HCEC 1CT (cell line): ENCODE data around the gene ERICH4.
"Not testable (repeated sequence)": the region's sequence is repeated elsewhere in the genome, so short reads cannot be mapped to it uniquely, and the experiment has no call there.

Experiments used
- DNase-seq: peaks from one replicate; pipeline ENCODE4 v3.0.0-alpha.2; 2017

Gene ERICH4

DNA sequence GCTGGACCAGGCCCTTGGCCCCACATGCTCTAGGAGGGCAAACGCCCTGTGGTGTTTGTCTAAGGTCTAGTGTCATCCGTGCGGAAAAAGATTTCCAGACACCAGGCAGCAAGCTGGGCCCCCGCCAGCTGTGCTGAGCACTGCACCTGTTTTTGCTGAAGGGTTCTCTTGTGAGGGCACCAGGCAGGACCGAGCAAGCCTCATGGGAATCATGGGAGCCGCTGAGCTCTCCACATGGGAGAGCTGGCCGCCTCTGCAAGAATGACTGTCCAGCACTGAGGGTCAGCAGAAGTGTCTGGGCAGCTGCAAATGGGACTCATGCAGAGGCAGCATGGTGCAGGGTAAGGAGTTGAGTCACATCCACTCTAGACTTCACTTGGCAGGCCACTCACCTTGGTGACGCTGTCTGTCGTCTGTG lies 27.8 kb upstream of the ERICH4 start:
- DNase-seq: no peak

DNA sequence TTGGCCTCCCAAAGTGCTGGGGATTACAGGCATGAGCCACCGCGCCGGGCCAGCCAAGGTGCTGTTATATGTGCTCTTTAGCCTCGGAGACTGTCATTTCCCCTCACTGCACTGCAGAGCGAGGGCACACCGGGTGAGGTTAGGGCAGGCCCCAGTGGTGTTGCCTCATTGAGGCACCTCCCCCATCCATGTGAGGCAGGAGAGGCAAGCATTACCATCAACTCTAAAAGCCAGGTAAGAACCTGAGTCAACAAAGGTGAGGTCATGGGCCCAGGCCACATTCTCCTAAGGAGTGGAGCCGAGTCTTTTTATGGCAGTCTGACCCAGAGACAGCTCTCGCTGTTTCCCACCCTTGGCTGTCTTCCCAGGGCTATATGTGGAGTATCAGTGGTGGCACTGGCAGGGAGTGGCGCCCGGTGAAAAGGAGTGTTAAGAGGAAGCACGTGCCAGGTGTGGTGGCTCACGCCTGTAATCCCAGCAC lies 26.7 kb upstream of the ERICH4 start:
- DNase-seq: no peak

DNA sequence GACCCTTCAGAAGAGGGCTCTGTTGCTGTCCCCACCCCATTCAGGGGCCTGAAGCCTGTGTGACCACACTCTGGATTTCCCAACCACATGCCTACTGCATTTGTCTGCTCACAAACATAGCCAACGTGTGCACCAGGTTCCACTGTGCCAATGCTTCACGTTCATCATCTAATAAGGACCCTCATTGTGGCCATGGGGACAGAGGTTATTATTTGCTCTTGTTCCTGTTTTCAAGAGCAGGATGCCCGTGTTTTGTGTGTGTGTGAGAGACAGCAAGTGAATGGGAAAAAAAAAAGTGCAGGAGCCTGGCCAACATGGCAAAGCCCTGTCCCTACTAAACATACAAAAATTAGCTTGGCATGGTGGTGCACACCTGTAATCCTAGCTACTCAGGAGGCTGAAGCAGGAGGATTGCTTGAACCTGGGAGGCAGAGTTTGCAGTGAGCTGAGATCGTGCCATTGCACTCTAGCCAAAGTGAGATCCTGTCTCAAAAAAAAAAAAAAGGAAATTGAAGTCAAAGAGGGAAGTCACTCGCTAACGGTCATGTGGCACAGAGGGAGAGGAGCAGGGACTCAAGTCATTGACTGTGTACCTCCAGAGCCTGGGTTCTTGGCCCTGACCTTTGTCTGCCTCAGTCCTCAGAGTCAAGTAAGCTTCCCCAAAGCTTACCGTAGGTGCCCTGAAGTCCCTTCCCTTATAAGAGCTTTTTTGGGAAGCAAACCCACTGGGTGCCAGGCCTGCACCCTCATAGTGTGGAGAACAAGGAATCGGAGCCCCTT lies 22.7 kb upstream of the ERICH4 start:
- no peak for DNase-seq

DNA sequence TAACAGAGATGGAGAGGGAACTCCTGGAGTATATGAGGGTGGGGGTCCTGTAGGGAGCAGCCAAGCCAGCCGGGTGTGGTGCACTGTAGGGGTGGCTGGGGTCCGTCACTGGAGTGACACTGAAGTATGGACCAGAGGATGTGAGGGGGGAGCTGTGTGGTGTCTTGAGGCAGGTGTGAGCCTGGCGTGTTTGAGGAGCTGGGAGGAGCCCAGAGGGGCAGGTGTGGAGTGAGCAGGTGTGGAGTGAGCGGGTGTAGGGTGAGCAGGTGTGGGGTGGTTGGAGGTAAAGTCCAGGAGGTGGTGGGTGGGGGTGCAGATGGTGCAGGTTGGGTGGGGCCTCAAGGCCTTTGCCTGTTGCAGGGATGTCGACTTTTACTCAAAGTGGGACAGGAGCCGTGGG lies 21.6 kb upstream of the ERICH4 start:
- no peak for DNase-seq

DNA sequence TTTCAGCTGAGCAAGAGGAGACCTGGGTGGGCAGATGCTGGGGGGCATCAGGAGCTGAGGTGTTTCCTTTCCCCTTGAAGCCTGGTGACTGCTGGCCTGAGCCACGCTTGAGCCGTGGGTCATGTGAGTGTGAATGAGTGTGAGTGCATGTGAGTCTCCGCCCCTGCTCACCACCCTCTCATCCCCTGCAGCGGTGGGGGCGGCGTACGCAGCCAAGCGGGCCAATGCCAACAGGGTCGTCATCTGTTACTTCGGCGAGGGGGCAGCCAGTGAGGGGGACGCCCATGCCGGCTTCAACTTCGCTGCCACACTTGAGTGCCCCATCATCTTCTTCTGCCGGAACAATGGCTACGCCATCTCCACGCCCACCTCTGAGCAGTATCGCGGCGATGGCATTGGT lies 21.0 kb upstream of the ERICH4 start:
- no peak for DNase-seq

DNA sequence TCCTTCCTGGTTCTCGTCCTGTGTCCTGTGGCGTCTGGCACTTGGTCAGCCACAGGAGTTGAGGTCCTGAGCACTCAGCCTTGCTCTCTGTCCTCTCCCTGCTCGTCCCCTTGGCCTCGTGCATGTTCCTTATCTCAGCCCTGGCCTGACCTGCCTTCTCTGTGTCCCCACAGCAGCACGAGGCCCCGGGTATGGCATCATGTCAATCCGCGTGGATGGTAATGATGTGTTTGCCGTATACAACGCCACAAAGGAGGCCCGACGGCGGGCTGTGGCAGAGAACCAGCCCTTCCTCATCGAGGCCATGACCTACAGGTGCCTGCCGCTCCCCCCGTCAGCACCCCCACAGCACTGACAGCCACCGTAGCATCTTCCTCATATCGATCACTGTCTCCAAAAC lies 20.5 kb upstream of the ERICH4 start:
- no peak for DNase-seq

DNA sequence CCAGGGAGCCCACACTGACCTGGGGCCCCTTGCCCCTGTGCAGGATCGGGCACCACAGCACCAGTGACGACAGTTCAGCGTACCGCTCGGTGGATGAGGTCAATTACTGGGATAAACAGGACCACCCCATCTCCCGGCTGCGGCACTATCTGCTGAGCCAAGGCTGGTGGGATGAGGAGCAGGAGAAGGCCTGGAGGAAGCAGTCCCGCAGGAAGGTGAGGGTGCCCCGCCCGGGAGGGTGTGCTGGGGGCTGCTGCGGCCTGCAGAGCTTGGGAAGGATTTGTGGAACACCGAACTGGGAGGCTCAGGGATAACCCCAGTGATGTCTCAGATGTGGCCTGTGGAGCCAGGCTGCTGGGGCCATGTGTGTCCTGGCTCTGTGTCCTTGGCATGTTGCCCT lies 20.0 kb upstream of the ERICH4 start:
- DNase-seq: no peak

DNA sequence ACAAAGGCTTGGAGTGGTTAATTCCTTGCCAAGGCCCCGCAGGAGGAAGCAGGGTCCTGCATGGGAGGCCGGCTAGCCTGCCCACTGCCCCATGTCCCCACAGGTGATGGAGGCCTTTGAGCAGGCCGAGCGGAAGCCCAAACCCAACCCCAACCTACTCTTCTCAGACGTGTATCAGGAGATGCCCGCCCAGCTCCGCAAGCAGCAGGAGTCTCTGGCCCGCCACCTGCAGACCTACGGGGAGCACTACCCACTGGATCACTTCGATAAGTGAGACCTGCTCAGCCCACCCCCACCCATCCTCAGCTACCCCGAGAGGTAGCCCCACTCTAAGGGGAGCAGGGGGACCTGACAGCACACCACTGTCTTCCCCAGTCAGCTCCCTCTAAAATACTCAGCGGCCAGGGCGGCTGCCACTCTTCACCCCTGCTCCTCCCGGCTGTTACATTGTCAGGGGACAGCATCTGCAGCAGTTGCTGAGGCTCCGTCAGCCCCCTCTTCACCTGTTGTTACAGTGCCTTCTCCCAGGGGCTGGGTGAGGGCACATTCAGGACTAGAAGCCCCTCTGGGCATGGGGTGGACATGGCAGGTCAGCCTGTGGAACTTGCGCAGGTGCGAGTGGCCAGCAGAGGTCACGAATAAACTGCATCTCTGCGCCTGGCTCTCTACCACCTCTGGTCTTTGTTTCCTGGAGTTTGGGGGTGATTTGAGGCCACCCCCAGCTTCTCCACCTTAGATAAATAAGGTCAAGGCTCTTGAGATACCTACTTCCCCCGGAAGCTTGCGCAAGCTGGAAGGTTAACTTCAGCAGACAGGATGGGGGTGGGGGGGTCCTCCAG lies 18.4 kb upstream of the ERICH4 start:
- no peak for DNase-seq

DNA sequence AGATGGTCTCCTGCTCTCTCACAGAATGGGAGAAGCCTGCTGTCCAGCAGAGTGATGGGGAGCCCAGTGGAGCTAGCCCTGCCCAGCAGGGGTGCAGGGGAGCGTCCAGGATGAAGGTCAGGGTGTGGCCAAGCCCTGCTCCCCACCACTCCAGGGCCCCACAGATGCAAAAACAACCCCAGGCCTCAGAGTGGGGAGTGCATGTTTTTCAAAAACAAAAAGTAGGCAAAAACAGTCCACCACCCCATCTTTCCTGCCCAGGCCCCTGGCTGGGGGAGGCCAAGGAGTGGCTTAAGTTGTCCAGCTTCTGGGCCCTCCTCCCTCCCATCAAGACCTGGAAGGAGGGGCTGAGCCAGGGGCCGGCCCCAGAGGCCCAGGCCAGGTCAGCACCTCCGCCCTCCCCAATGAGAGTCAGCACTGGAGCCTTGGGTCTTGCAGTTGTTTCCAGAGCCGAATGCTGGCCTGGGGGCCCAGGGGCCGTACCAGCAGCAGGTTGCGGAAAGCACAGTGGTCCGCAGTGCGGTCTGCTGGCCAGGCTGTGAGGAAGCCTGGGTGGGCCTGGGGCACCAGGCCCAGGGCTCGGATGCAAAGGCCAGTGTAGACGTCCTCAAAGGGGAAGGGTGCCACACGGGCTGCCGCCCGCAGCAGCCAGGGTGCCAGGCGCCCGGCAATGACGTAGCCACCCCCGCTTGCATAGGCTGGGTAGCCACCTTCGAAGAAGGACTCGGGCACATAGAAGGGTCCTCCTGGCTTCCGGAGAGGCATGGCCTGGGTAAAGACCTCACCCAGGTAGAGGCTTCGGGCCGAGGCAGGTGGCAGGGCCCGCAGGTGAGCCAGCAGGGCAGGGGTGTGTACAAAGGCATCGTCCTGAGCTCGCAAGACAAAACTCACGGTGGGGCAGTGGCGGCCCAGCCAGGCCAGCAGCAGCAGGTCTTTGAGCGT lies 17.5 kb upstream of the ERICH4 start:
- DNase-seq: no peak

DNA sequence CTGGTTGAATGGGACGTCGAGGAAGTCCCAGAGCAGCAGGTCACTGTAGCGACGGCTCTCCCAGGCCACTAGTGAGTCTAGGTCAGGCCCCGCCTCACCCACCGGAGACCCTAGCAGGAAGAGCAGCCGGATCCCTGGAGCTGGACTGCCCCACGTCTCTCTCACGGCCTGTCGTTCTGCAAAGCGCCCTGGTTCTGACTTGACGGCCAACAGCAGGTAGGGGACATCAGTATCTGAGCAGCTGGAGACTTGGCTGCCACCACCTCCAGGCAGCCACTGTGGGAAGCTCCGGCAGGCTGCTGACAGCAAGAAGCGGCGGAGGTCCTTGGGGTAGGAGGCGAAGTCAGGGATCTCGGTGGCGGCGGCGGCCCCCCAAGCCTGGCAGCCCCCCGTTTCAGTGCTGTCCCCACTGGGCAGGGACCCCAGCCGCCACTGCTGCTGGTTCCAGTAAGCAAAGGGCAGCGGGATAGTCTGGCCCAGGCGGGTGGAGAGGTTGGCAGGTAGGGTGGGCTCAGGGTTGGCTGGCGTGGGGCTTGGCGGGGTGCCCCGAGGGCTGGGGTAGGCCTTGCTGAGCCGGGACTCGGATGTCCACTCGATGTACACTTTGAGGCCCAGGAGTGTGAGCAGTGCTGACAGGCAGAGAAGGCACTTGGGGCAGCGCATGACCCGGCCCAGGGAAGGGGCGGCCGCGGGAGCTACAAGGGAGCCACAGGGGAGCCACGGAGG lies 16.7 kb upstream of the ERICH4 start:
- no peak for DNase-seq

DNA sequence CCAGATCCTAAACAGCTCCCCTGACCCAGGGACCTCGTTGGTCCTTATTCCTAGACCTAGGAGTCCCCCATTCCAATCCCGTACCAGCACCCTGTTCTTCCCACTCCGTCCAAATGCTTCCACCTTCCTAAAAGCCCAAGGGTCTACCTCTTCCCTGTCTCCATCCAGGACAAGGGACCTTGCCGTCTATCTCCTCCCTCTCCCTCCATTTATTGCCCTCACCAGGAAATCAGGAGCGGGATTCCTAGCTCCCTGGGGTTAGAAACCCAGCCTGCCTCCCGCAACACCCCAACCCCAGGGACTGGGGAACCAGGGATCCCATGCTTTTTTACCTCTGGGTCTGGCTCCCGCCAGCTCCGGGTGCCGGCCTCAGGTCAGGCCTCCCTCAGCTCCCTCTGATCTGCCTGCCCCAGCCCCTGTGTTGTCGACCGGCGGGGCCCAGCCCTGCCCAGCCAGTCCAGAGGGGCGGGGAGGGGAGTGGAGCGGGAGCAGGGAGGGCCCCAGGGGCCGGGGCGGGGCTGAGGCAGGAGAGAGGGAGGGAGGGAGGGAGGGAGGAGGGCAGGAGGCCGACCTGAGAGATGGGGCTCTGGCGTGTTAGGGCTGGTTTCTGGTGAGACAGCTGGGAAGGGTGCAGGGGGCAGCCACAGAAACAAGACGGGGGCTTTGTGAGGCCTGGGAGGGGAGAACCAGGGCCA lies 15.9 kb upstream of the ERICH4 start, which contains the start of gene B3GNT8:
Gene B3GNT8, minus strand, starts transcription at position 423 of the 695 bp plus-strand sequence. CDS start 596 bp downstream, outside the sequence.
- DNase-seq: no peak

DNA sequence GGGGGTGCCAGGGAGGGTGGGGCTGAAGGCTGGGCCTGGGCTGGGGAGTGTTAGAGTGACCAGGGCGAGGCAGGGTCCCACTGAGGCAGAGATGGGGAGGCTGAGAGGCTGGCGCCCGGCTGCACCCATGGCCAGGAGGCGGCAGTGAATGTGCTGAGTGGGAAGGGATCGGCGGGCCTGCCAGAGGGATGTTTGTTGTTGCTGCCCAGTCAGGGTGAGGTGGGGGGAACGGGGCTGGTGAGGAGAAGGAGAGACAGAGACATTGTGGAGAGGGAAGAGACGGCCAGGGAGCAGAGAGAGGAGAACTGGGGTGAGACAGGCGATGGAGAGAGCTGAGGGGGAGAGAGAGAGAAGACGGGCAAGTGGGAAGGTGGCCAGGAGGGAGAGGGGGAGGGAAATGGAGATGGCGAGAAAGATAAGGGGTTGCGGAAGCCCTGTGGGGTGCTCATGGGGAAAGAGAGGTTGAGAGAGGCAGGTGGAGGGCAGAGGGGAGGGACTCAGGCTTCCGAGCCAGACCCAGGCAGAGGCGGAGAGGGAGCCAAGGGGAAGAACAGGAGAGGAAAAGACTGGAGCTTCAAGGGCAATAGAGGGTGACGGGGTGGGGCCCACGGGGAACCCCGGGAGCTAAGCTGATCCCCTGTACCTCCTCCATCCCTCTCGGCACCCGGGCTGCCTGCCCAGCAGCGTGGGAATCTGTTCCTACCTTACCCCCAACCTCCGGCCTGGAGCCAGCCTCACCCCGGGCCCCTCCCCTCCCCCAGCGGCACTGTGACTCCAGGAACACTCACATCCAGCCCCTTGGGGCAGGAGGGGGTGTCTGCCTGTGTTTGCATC lies 15.1 kb upstream of the ERICH4 start:
- no peak for DNase-seq

DNA sequence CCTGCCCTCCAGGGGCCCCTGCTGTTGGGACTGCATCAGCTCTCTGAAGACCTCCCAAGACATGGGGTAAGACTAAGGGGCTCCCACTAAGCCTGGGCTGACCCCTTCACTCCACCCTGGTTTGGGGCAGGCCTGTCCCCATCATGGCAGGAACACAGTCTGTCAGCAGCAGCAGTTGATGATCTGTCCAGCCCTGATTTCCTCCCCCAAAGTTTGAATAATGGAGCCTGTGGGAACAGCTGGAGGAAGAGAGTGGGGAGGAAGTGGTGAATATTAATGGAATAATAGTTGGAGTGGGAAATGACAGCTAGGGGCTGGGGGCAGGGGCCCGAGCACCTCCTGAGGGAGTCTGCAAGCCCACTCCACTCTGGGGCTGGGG lies 14.5 kb upstream of the ERICH4 start:
- DNase-seq: no peak

DNA sequence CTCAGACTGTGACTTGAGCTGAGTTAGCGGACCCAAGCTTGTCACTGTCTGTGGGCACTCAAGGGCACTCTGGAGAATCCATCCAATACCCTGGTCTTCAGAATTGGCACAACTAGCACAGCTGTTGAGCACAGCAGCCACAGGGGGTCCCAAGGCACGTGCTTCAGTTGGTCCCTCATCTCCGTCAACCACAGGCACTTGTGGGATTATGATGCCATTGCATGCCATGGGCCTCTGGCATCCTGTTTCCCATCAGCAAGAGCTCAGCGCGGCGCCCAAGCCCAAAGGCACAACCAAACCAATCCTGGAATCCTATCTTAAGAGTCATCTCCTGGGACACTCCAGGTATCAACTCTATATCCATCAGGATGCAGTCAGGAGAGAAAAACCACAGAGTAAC lies 12.0 kb upstream of the ERICH4 start:
- DNase-seq: no peak

DNA sequence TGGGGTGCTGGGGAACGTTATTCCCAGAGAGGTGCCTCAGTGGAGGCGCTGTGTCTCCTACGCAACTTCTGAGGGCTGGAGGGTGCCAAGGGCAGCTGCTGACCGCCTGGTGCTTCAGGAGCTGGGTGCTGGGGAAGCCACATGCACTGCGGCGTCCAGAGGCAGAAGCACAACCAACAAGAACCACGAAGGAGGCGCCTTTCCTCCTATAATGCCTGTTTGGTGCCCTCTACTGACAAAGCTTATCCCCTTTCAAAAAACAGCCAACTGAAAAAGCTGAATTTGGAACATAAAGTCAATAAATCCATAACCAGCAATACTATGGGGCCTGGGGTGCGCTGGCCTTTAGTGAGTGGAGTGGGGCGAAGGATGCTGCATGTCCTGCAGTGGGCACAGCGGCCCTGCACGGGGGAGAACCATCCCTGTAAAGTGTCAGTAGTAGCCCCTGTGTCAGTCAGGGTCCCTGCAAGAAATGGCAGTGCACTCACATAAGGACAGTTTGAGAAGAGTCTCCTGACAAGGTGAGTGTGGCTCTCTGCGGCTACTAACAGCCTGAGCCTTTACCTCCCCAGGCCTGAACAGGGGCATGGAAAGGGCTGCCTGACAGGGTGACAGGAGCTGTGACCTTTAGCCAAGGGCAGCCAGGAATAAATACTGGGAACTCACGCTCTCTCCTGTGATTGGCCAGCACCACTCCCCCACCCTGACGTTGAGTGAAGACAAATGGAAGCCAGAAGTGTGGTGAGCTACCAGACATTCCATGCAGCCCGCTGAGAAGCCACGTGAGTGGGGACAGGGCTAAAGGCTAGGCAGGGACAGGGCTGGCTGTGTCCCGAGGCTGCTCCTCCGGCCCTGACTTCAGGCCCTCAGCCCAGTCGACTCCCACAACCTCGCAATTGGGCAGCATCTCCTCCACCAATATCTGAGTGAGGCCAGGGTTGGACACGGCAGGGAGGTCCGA lies 11.2 kb upstream of the ERICH4 start:
- DNase-seq: no peak

DNA sequence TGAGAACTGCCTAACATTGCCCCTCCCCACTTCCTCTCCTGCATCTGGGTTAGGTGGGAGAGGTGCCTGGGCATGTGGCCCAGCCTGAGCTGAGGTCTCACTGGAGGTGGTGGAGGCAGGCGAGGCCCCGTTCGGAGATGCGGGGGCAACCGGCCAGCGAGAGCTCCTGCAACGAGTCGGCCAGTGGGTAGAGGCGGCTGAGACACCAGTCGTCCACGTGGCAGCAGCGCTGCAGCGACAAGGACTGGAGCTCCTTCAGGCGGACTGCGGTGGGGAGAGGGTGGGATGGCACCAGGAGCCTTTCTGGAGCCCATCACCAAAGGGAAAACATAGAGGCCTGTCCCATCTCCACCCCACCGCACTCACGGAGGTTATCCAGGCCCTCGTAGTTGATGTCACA lies 9.8 kb upstream of the ERICH4 start:
- DNase-seq: no peak

DNA sequence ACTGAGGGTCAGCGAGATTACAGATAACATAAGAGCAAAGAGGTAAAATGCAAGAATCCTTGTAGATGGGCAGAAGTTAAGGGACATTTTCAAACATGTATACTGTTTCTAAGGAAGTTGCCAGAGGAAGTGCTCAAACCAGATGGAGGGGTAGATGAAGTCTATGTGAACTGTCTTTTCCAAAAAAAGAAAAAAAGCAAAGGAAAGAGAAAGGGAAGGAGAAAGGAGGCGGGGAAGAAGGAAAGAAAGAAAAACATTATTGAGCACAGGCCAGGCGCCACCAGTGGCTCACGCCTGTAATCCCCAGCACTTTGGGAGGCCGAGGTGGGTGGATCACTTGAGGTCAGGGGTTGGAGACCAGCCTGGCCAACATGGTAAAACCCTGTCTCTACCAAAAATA lies 8.5 kb upstream of the ERICH4 start:
- no peak for DNase-seq

DNA sequence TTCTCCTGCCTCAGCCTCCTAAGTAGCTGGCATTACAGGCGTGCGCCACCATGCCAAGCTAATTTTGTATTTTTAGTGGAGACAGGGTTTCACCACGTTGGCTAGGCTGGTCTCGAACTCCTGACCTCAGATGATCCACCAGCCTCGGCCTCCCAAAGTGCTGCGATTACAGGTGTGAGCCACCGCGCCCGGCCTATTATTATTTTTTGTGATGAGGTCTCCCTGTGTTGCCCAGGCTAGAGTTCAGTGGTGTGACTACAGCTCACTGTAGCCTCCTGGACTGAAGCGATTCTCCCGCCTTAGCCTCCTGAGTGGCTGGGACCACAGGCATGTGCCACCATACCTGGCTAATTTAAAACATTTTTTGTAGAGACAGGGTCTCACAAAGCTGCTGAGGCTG lies 7.6 kb upstream of the ERICH4 start:
- not testable (repeated sequence) for DNase-seq

DNA sequence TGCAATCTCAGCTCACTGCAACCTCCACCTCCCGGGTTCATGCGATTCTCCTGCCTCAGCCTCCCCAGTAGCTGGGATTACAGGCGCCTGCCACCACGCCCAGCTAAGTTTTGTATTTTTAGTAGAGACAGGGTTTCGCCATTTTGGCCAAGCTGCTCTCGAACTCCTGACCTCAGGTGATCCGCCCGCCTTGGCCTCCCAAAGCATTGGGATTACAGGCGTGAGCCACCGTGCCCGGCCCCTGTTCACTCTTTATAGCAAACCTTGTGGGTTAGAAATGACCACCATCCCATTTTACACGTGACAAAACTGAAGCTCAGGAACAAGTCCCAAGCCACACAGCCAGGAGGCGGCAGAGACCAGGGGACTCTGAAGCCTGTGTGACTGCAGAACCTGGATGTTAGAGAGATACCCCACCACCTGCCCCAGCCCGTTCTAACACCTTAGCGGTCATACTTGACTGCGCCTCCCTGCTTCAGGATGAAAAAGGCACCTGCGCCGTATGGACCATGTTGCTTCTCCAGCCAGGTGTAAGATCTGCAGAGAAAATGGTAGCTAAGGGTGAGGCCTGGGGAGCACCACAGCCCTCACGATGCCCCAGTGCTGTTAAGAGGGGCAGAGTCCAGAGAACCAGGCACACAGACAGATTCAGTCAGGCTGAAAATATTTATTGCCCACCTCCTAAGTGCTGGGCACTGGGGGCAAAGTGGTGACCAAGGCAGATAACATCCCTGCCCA lies 6.9 kb upstream of the ERICH4 start:
- no peak for DNase-seq
